Endothelial cell of umbilical vein (primary cell): ENCODE results near the gene MYH15. TPM values are rescaled to one million over a fixed set of nuclear protein-coding genes. Genes with fewer than 3 reads are reported as not detected.

Experiments
- BruUV-seq: library from RNA; stranded (reverse); fragments of 400-500 nt; replicated peaks from 2 replicates; lab custom pipeline; 2021; lab: Mats Ljungman, UMichigan
- CTCF ChIA-PET: fragments of 300-600, 350-600 bp; sonication (Branson Sonifier 250); formaldehyde crosslinking; loops from one replicate; lab custom pipeline; 2021; ENCODE audit warnings: antibody characterized with exemption, inconsistent platforms; lab: Charles Lee
- POLR2A ChIA-PET: fragments of 300-600, 350-600 bp; sonication (Branson Sonifier 250); formaldehyde crosslinking; loops from one replicate; lab custom pipeline; 2021; ENCODE audit warnings: antibody characterized with exemption, inconsistent platforms; lab: Charles Lee
- DNase-seq: peaks from one replicate; pipeline ENCODE4 v3.0.0-alpha.2; 2011; ENCODE audit warnings: low read depth, low spot score
- FAIRE-seq: peaks from 2 replicates; lab custom pipeline; 2011; peaks lifted over from hg19 to GRCh38; lab: Jason Lieb, UNC
- H2AFZ ChIP-seq: 2 replicates; pipeline ENCODE4 v1.6.0; 2012; ENCODE audit warnings: low read depth, low read length, control low read depth, inconsistent platforms
- H3K27ac ChIP-seq: 2 replicates; pipeline ENCODE4 v1.5.1; 2011; ENCODE audit warnings: low read depth, mild to moderate bottlenecking, control low read depth, low read length, moderate library complexity; ENCODE audit not compliant: insufficient read depth
- H3K27me3 ChIP-seq, 2 experiments: 2 replicates each; pipeline versions ENCODE4 v1.6.0 to v1.6.1; 2011; ENCODE audit warnings: low read length in 2 of 2, mixed read lengths in 1 of 2; ENCODE audit not compliant: control insufficient read depth in 2 of 2, insufficient read depth in 2 of 2
- H3K36me3 ChIP-seq, 2 experiments: 2 replicates in 1 of 2; 3 replicates in 1 of 2; pipeline ENCODE4 v1.5.1; 2011; ENCODE audit warnings: low read length in 2 of 2, mild to moderate bottlenecking in 1 of 2, moderate library complexity in 1 of 2; ENCODE audit not compliant: control insufficient read depth in 2 of 2, insufficient read depth in 2 of 2; ENCODE audit errors: extremely low read depth in 1 of 2
- H3K4me1 ChIP-seq: 3 replicates; pipeline ENCODE4 v1.5.1; 2011; ENCODE audit warnings: mild to moderate bottlenecking, low read length; ENCODE audit not compliant: control insufficient read depth, insufficient read depth; ENCODE audit errors: extremely low read depth
- H3K4me2 ChIP-seq: 2 replicates; pipeline ENCODE4 v1.6.1; 2011; ENCODE audit warnings: low read length, control low read depth, mixed read lengths; ENCODE audit not compliant: insufficient read depth
- H3K4me3 ChIP-seq, 3 experiments: fragments of 200-600 bp in 1 of 3; sonication (generic), shearing (Covaris generic) in 1 of 3; replicated peaks in 1 of 3; 2 replicates each; pipeline ENCODE4 v1.5.1; 2011 to 2016; ENCODE audit warnings: control low read depth in 3 of 3, low read length in 3 of 3, mild to moderate bottlenecking in 2 of 3, inconsistent platforms in 1 of 3, low read depth in 1 of 3, moderate library complexity in 1 of 3; ENCODE audit not compliant: insufficient read depth in 1 of 3
- H3K79me2 ChIP-seq: 2 replicates; pipeline ENCODE4 v1.6.0; 2012; ENCODE audit warnings: low read length, inconsistent platforms; ENCODE audit not compliant: control insufficient read depth, insufficient read depth
- H3K9ac ChIP-seq: replicated peaks from 2 replicates; pipeline ENCODE3; 2011; ENCODE audit warnings: low read length, control low read depth; ENCODE audit not compliant: insufficient read depth; ENCODE audit errors: extremely low read depth
- H3K9me1 ChIP-seq: replicated peaks from 3 replicates; pipeline ENCODE4 v1.6.0; 2011; ENCODE audit warnings: mild to moderate bottlenecking, low read length; ENCODE audit not compliant: control insufficient read depth, insufficient read depth; ENCODE audit errors: extremely low read depth
- H3K9me3 ChIP-seq: replicated peaks from 2 replicates; pipeline ENCODE4 v1.5.1; 2012; ENCODE audit warnings: low read length, inconsistent platforms; ENCODE audit not compliant: control insufficient read depth, insufficient read depth
- H4K20me1 ChIP-seq: replicated peaks from 2 replicates; pipeline ENCODE3; 2011; ENCODE audit warnings: mild to moderate bottlenecking, low read length; ENCODE audit not compliant: control insufficient read depth, insufficient read depth; ENCODE audit errors: extremely low read depth
- FOS ChIP-seq: IDR thresholded peaks from 2 replicates; pipeline ENCODE4 v1.6.1; 2011; ENCODE audit warnings: mild to moderate bottlenecking, low read length, moderate library complexity, borderline replicate concordance; ENCODE audit not compliant: insufficient read depth
- MAX ChIP-seq: IDR thresholded peaks from 2 replicates; pipeline ENCODE4 v1.6.1; 2011; ENCODE audit not compliant: insufficient read depth, insufficient read length
- dilution Hi-C: fragments of 300-500 bp; cut with MboI; formaldehyde crosslinking; loops from one replicate; pipeline ENCODE4 v1.15.0; 2019; ENCODE audit warnings: low sequenced_read_pairs; ENCODE audit not compliant: extremely low pct_ligation_motif_present
- intact Hi-C: fragments of 100-400 bp; cut with micrococcal nuclease; formaldehyde crosslinking; loops from one replicate; pipeline ENCODE4 v1.10.0; 2022
- polyA plus RNA-seq, 4 experiments: library from polyadenylated mRNA; depleted of rRNA in 3 of 4; stranded (reverse) in 3 of 4; unstranded in 1 of 4; fragments of >200 nt; gene quantifications; 2 replicates each; pipeline versions ENCODE4 v1.2.1 to v1.2.3, GENCODE V29; 2011 to 2012; ENCODE audit warnings: missing spikeins in 1 of 4
- total RNA-seq: library from RNA; stranded (reverse); gene quantifications from 2 replicates; pipeline ENCODE4 v1.2.3, GENCODE V29; 2021

The MYH15 gene
- total and polyA plus RNA-seq, 2 donors (not counting 3 experiments of a cell fraction or from before 2014, with no cell fraction given), result 0.27 TPM; not detected in 1

DNA sequence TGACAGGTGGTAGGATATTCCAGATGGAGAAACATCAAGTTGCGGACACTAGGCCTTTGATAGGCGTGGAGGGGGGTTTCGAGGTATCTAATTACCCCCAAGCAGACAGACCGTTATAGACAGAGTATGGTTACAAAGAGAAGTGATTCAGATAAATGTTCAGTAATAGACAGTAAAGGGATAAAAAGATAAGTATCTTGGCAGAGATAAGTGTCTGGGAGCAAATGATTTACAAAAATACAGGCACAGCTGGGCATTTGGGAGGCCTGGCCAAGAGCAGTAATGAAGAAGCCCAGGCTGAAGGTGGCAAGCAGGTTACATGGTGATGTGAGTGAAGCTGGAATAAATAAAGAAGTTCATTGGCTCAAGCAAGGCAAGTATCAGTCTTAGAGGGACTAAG, 659 bp upstream of the MYH15 start:
- CTCF ChIA-PET, result interaction anchor here (1.0 to 1.2 kb wide), 3 partner anchors 14 to 42 kb away, joined by 3 read pairs; no protein-coding TSS in a partner anchor

DNA sequence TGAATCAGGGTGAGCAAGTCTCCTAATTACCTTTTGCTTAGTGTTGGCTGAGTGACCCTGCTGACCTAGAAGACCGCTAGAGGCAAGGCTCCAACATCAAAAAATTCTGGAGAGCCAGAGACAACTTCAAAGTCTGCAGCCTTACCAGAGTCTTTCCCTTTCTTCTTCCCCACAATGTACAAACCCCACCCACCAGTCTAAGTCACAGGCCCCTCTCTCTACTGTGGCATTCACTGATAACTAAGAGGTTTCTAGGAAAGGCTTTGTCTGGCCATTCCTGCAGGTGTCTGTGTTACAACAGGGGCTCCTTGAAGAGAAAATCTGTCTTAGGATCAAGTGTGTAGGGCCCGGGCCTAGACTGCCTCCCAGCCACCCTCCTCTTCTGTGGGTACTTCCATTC, 525 bp downstream of the MYH15 start:
- Histone ChIP-seq H3K27ac (no peak overlapping the region), H3K36me3 (no peaks in the 10 kb centered on the region), H3K9me3 (no peaks in the 10 kb centered on the region), H3K9me1 (no peaks in the 10 kb centered on the region), H3K27me3 (peaks cover 0 to 2% of the 10 kb centered on the region in 2 experiments), H3K4me2 (no peak overlapping the region), H3K9ac (no peak overlapping the region), H2AFZ (no peak overlapping the region), H3K4me3 (no peak overlapping the region), H4K20me1 (no peaks in the 10 kb centered on the region), H3K79me2 (no peaks in the 10 kb centered on the region), H3K4me1 (no peaks in the 10 kb centered on the region)
- intact Hi-C loops (no loop called here), dilution Hi-C loops (no loop called here)
- CTCF ChIA-PET, result no interaction called here
- POLR2A ChIA-PET, result no interaction called here
- no peak for TF ChIP-seq FOS
- DNase-seq (no peak), FAIRE-seq (no peak)
- no TSS peak for BruUV-seq

More for the DNA sequence above, 659 bp upstream of the MYH15 start:
- no TSS peak for BruUV-seq
- DNase-seq, result no peak
- Histone ChIP-seq H3K4me2 (no peak overlapping the region), H3K79me2 (no peaks in the 10 kb centered on the region), H3K9me3 (no peaks in the 10 kb centered on the region), H3K4me1 (no peaks in the 10 kb centered on the region), H3K27me3 (peaks cover 0 to 9% of the 10 kb centered on the region in 2 experiments), H3K9ac (no peak overlapping the region), H2AFZ (no peak overlapping the region), H3K4me3 (no peak overlapping the region), H3K9me1 (no peaks in the 10 kb centered on the region), H3K27ac (no peak overlapping the region), H4K20me1 (no peaks in the 10 kb centered on the region), H3K36me3 (no peaks in the 10 kb centered on the region)
- intact Hi-C loops (no loop called here), dilution Hi-C loops (no loop called here)
- POLR2A ChIA-PET, result no interaction called here
- no peak for FAIRE-seq
- no peak for TF ChIP-seq MAX
